GM10248 (cell line): ENCODE results near the gene DNM3.

Source experiments
- CTCF ChIA-PET: fragments of 300-600 bp; sonication (Branson Sonifier 250); formaldehyde crosslinking; extraction: SDS; loops from one replicate; lab custom pipeline; 2021; ENCODE audit warnings: antibody characterized with exemption; lab: Yijun Ruan, JAX
- POLR2A ChIA-PET: fragments of 350-650 bp; sonication (Branson Sonifier 250); formaldehyde crosslinking; extraction: SDS; loops from one replicate; lab custom pipeline; 2020; ENCODE audit warnings: antibody characterized with exemption; lab: Yijun Ruan, JAX
- DNase-seq: peaks from one replicate; pipeline ENCODE4 v3.0.0; 2012; ENCODE audit errors: extremely low spot score
- CTCF ChIP-seq: IDR thresholded peaks from 2 replicates; pipeline ENCODE4 v1.5.1; 2012; ENCODE audit warnings: mild to moderate bottlenecking, low read depth; ENCODE audit errors: extremely low read depth, missing control alignments, control extremely low read depth

DNM3 gene

GRCh38 chr1:171901245-171901644 is 59.9 kb downstream of the DNM3 start:
- ChIA-PET POLR2A (no interaction called here), CTCF (no interaction called here)
- no peak for TF ChIP-seq CTCF
- DNase-seq: no peak

GRCh38 chr1:171902527-171902926 is 61.2 kb downstream of the DNM3 start:
- TF ChIP-seq CTCF: no peak
- DNase-seq: no peak
- ChIA-PET POLR2A (no interaction called here), CTCF (interaction anchor here (1.0 to 1.3 kb wide), 2 partner anchors 9 to 14 kb away, joined by 3 to 4 read pairs; no protein-coding TSS in a partner anchor)

- POLR2A ChIA-PET: no interaction called here
- CTCF ChIA-PET: interaction anchor here (1.1 to 1.3 kb wide), 3 partner anchors 12 to 66 kb away, joined by 3 read pairs; no protein-coding TSS in a partner anchor
- no peak for DNase-seq
- no peak for TF ChIP-seq CTCF
These were observed 63.6 kb downstream of the DNM3 start for GRCh38 chr1:171904778-171905450.

GRCh38 chr1:171909711-171910110 is 68.4 kb downstream of the DNM3 start:
- ChIA-PET CTCF (interaction anchor here (1.0 to 1.7 kb wide), 3 partner anchors 19 to 109 kb away, joined by 3 to 4 read pairs (median 3); no protein-coding TSS in a partner anchor), POLR2A (no interaction called here)
- no peak for TF ChIP-seq CTCF
- DNase-seq: no peak

- ChIA-PET POLR2A (no interaction called here), CTCF (interaction anchor here (1.1 to 1.7 kb wide), 2 partner anchors 67 to 110 kb away, joined by 3 to 4 read pairs; no protein-coding TSS in a partner anchor)
- TF ChIP-seq CTCF: no peak
- no peak for DNase-seq
These were observed 69.5 kb downstream of the DNM3 start for GRCh38 chr1:171910786-171911185.

GRCh38 chr1:171911506-171911905 is 70.2 kb downstream of the DNM3 start:
- DNase-seq: no peak
- CTCF ChIA-PET: interaction anchor here (1.7 kb wide), 1 partner anchor 111 kb away, joined by 4 read pairs; no protein-coding TSS in a partner anchor
- POLR2A ChIA-PET: no interaction called here
- TF ChIP-seq CTCF: no peak
